ENCODE results near the gene FBXW5.
A peak's percentile ranks its signal among the peaks of the same experiment; 100 is the strongest.

Gene FBXW5

GRCh38 chr9:136944519-136945332 is at the start of gene FBXW5, which contains the start of gene C8G:
Gene FBXW5 (minus strand): TSS chr9:136944738. CDS start chr9:136944083, 655 bp downstream.
Gene C8G (plus strand): TSS chr9:136945243. CDS start chr9:136945321, 78 bp downstream.
- DNase-seq, result peak; percentile 93

- no peak for DNase-seq
Observed at GRCh38 chr9:136992819-136993369, 48.4 kb upstream of the FBXW5 start.

- DNase-seq, result peak; percentile 96
Observed at GRCh38 chr9:136991993-136992818, 47.7 kb upstream of the FBXW5 start, which contains the start of gene PAXX. Gene PAXX (plus strand): TSS chr9:136992422. CDS start chr9:136992444, 22 bp downstream.

- DNase-seq, result no peak
Observed at GRCh38 chr9:136990242-136990911, 45.8 kb upstream of the FBXW5 start.

GRCh38 chr9:136988872-136989271 is 44.3 kb upstream of the FBXW5 start:
- DNase-seq, result no peak

- DNase-seq, result no peak
Observed at GRCh38 chr9:136985853-136986252, 41.3 kb upstream of the FBXW5 start.

GRCh38 chr9:136985027-136985602 is 40.6 kb upstream of the FBXW5 start:
- DNase-seq, result no peak

- DNase-seq, result no peak
Observed at GRCh38 chr9:136984464-136985026, 40.0 kb upstream of the FBXW5 start.

GRCh38 chr9:136983656-136984314 is 39.2 kb upstream of the FBXW5 start:
- DNase-seq, result no peak

- no peak for DNase-seq
Observed at GRCh38 chr9:136983167-136983566, 38.6 kb upstream of the FBXW5 start.

- DNase-seq, result no peak
Observed at GRCh38 chr9:136982232-136983051, 37.9 kb upstream of the FBXW5 start, which contains the start of gene LCNL1. Gene LCNL1 (plus strand): TSS chr9:136982993. CDS start chr9:136983587, 594 bp downstream.

- DNase-seq, result no peak
Observed at GRCh38 chr9:136981588-136982231, 37.2 kb upstream of the FBXW5 start.

- no peak for DNase-seq
Observed at GRCh38 chr9:136980669-136981478, 36.3 kb upstream of the FBXW5 start.

- no peak for DNase-seq
Observed at GRCh38 chr9:136979769-136980587, 35.4 kb upstream of the FBXW5 start.

- no peak for DNase-seq
Observed at GRCh38 chr9:136978865-136979544, 34.5 kb upstream of the FBXW5 start.

- DNase-seq, result peak; percentile 60
Observed at GRCh38 chr9:136978073-136978864, 33.7 kb upstream of the FBXW5 start.

- DNase-seq, result no peak
Observed at GRCh38 chr9:136977649-136978072, 33.1 kb upstream of the FBXW5 start.
